ENCODE measurements around the gene CCDC18. TPM values are rescaled to one million over a fixed set of nuclear protein-coding genes. Genes with fewer than 3 reads are reported as not detected.
"Not testable (repeated sequence)": the region's sequence is repeated elsewhere in the genome, so short reads cannot be mapped to it uniquely, and the experiment has no call there.

CCDC18 gene
- total RNA-seq, 1 experiment from 2014 or later = 18.9 TPM

- CTCF ChIA-PET = no interaction called here
Observed at GRCh38 chr1:93257889-93258288, 77.4 kb downstream of the CCDC18 start.

GRCh38 chr1:93260726-93261125 lies 80.2 kb downstream of the CCDC18 start:
- H3K9ac ChIP-seq (ENCODE audit: low read length); POLR2A ChIA-PET (ENCODE audit: unreplicated experiment); H3K27ac ChIP-seq (ENCODE audit: low read length); H3K4me1 ChIP-seq (ENCODE audit: insufficient read depth, low read length); ATAC-seq; H3K4me2 ChIP-seq (ENCODE audit: low read length); intact Hi-C loops (cut with micrococcal nuclease); H4K20me1 ChIP-seq (ENCODE audit: low read length); BruUV-seq (replicated peaks); H3K9me2 ChIP-seq (replicated peaks; ENCODE audit: low read length); H3K79me2 ChIP-seq (ENCODE audit: low read length); DNase-seq; H3K9me3 ChIP-seq (ENCODE audit: low read length); H3F3A ChIP-seq (ENCODE audit: low read length, unreplicated experiment); H2AFZ ChIP-seq (ENCODE audit: low read length); H3K4me3 ChIP-seq (ENCODE audit: low read length); H3K27me3 ChIP-seq (ENCODE audit: low read length); CTCF ChIA-PET: not testable (repeated sequence)
- H3K36me3 ChIP-seq (ENCODE audit: low read depth, low read length) = peaks cover 47% of the 10 kb centered on the region

More at GRCh38 chr1:93257889-93258288, 77.4 kb downstream of the CCDC18 start:
- Histone ChIP-seq H3F3A (ENCODE audit: low read length, unreplicated experiment) (no peaks in the 10 kb centered on the region), H3K9me3 (ENCODE audit: low read length) (peaks cover 6% of the 10 kb centered on the region; the same call in 1 of the 2 replicates), H3K9me2 (replicated peaks; ENCODE audit: low read length) (no peaks in the 10 kb centered on the region), H3K79me2 (ENCODE audit: low read length) (no peaks in the 10 kb centered on the region), H4K20me1 (ENCODE audit: low read length) (no peaks in the 10 kb centered on the region), H2AFZ (ENCODE audit: low read length) (no peak overlapping the region), H3K36me3 (ENCODE audit: low read depth, low read length) (peaks cover 29% of the 10 kb centered on the region), H3K4me3 (ENCODE audit: low read length) (no peak overlapping the region), H3K9ac (ENCODE audit: low read length) (no peak overlapping the region), H3K4me1 (ENCODE audit: insufficient read depth, low read length) (no peaks in the 10 kb centered on the region), H3K27me3 (ENCODE audit: low read length) (no peaks in the 10 kb centered on the region), H3K27ac (ENCODE audit: low read length) (no peak overlapping the region), H3K4me2 (ENCODE audit: low read length) (no peak overlapping the region)
- ATAC-seq = no peak
- DNase-seq = peak; percentile 17
- no peak for TF ChIP-seq EZH2phosphoT487 (IDR thresholded peaks at IDR 0.05; ENCODE audit: borderline replicate concordance, low read length)
- no peak for TF ChIP-seq CTCF (conservative IDR thresholded peaks at IDR 0.05; ENCODE audit: low read depth, low read length)
- TF ChIP-seq EZH2 (IDR thresholded peaks at IDR 0.05; ENCODE audit: low read length, unreplicated experiment) = no peak
- BruUV-seq (replicated peaks) = no TSS peak
- POLR2A ChIA-PET (ENCODE audit: unreplicated experiment) = no interaction called here
- intact Hi-C loops (cut with micrococcal nuclease) = no loop called here

- CTCF ChIA-PET = no interaction called here
- TF ChIP-seq CTCF (conservative IDR thresholded peaks at IDR 0.05; ENCODE audit: low read depth, low read length) = no peak
- TF ChIP-seq EZH2phosphoT487 (IDR thresholded peaks at IDR 0.05; ENCODE audit: borderline replicate concordance, low read length) = no peak
- TF ChIP-seq EZH2 (IDR thresholded peaks at IDR 0.05; ENCODE audit: low read length, unreplicated experiment) = no peak
- no TSS peak for BruUV-seq (replicated peaks)
Observed at GRCh38 chr1:93262645-93263044, 82.1 kb downstream of the CCDC18 start.

GRCh38 chr1:93268888-93269287 lies 88.4 kb downstream of the CCDC18 start:
- H2AFZ ChIP-seq (ENCODE audit: low read length); H3K27me3 ChIP-seq (ENCODE audit: low read length); H4K20me1 ChIP-seq (ENCODE audit: low read length); CTCF ChIA-PET; POLR2A ChIA-PET (ENCODE audit: unreplicated experiment); DNase-seq; ATAC-seq; BruUV-seq (replicated peaks); H3K9me3 ChIP-seq (ENCODE audit: low read length); H3F3A ChIP-seq (ENCODE audit: low read length, unreplicated experiment); H3K4me1 ChIP-seq (ENCODE audit: insufficient read depth, low read length); H3K9ac ChIP-seq (ENCODE audit: low read length); H3K27ac ChIP-seq (ENCODE audit: low read length); H3K9me2 ChIP-seq (replicated peaks; ENCODE audit: low read length); H3K4me2 ChIP-seq (ENCODE audit: low read length); H3K79me2 ChIP-seq (ENCODE audit: low read length); H3K4me3 ChIP-seq (ENCODE audit: low read length); intact Hi-C loops (cut with micrococcal nuclease): not testable (repeated sequence)
- peaks cover 14% of the 10 kb centered on the region for H3K36me3 ChIP-seq (ENCODE audit: low read depth, low read length)

More at GRCh38 chr1:93262645-93263044, 82.1 kb downstream of the CCDC18 start:
- Histone ChIP-seq H3F3A (ENCODE audit: low read length, unreplicated experiment) (no peaks in the 10 kb centered on the region), H3K4me3 (ENCODE audit: low read length) (no peak overlapping the region), H2AFZ (ENCODE audit: low read length) (no peak overlapping the region), H3K27ac (ENCODE audit: low read length) (no peak overlapping the region), H3K4me1 (ENCODE audit: insufficient read depth, low read length) (no peaks in the 10 kb centered on the region), H3K9ac (ENCODE audit: low read length) (no peak overlapping the region), H3K36me3 (ENCODE audit: low read depth, low read length) (peaks cover 40% of the 10 kb centered on the region), H3K9me2 (replicated peaks; ENCODE audit: low read length) (no peaks in the 10 kb centered on the region), H3K27me3 (ENCODE audit: low read length) (no peaks in the 10 kb centered on the region), H3K4me2 (ENCODE audit: low read length) (no peak overlapping the region), H3K9me3 (ENCODE audit: low read length) (peaks cover 6% of the 10 kb centered on the region; the same call in 1 of the 2 replicates), H3K79me2 (ENCODE audit: low read length) (no peaks in the 10 kb centered on the region), H4K20me1 (ENCODE audit: low read length) (no peaks in the 10 kb centered on the region)
- no peak for ATAC-seq
- POLR2A ChIA-PET (ENCODE audit: unreplicated experiment) = no interaction called here
- DNase-seq = no peak
- intact Hi-C loops (cut with micrococcal nuclease) = no loop called here

GRCh38 chr1:93275262-93275633 lies 94.7 kb downstream of the CCDC18 start:
- H3K9ac ChIP-seq (ENCODE audit: low read length); H2AFZ ChIP-seq (ENCODE audit: low read length); H3K4me1 ChIP-seq (ENCODE audit: insufficient read depth, low read length); H3K27me3 ChIP-seq (ENCODE audit: low read length); DNase-seq; intact Hi-C loops (cut with micrococcal nuclease); H3F3A ChIP-seq (ENCODE audit: low read length, unreplicated experiment); H3K79me2 ChIP-seq (ENCODE audit: low read length); POLR2A ChIA-PET (ENCODE audit: unreplicated experiment); H3K9me3 ChIP-seq (ENCODE audit: low read length); ATAC-seq; BruUV-seq (replicated peaks); H3K27ac ChIP-seq (ENCODE audit: low read length); H4K20me1 ChIP-seq (ENCODE audit: low read length); H3K36me3 ChIP-seq (ENCODE audit: low read depth, low read length); H3K4me3 ChIP-seq (ENCODE audit: low read length); CTCF ChIA-PET; H3K9me2 ChIP-seq (replicated peaks; ENCODE audit: low read length); H3K4me2 ChIP-seq (ENCODE audit: low read length): not testable (repeated sequence)
